Subcutaneous adipose tissue (tissue), 4 donors: Measurements from ENCODE around the gene MSI2. TPM values are rescaled to one million over a fixed set of nuclear protein-coding genes. Genes with fewer than 3 reads are reported as not detected.

Source experiments
- total RNA-seq, 4 donors: library from RNA; depleted of rRNA; stranded (reverse); fragments of >200 nt; gene quantifications; one replicate each; pipeline ENCODE4 v1.1.0, GENCODE V29; 2016
- TF ChIP-seq, protein P1 (sequence below): fragments of 450-650 bp; IDR thresholded peaks from one replicate; pipeline ENCODE4 v1.5.1; 2016; ENCODE audit warnings: low read depth, mild to moderate bottlenecking, control low read depth, antibody characterized with exemption, moderate library complexity

MSI2 gene
- total RNA-seq, 4 donors from 2014 or later: 9.5 to 12.9 (median 10.9) TPM

DNA sequence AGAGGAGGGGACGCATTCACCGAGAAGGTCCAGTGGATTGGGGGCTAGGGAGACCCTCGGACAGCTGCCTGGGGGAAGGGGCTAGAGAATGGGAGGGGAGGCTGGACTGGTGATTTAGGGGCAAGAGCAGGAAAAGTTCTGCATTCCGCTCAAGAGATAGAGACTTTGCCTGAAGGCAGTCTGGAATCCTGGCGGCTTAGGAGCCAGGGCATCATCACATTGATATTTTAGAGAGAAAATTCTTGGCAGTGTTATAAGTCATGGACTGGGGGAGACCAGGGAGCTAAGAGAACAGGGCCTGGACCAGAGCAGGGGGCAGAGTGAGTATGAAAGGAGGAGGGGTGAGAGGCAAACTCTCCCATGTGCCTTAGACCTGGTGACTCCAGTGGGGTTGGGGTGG is 35.8 kb downstream of the MSI2 start:
- TF ChIP-seq, protein P1, sequence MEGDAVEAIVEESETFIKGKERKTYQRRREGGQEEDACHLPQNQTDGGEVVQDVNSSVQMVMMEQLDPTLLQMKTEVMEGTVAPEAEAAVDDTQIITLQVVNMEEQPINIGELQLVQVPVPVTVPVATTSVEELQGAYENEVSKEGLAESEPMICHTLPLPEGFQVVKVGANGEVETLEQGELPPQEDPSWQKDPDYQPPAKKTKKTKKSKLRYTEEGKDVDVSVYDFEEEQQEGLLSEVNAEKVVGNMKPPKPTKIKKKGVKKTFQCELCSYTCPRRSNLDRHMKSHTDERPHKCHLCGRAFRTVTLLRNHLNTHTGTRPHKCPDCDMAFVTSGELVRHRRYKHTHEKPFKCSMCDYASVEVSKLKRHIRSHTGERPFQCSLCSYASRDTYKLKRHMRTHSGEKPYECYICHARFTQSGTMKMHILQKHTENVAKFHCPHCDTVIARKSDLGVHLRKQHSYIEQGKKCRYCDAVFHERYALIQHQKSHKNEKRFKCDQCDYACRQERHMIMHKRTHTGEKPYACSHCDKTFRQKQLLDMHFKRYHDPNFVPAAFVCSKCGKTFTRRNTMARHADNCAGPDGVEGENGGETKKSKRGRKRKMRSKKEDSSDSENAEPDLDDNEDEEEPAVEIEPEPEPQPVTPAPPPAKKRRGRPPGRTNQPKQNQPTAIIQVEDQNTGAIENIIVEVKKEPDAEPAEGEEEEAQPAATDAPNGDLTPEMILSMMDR: no peak

DNA sequence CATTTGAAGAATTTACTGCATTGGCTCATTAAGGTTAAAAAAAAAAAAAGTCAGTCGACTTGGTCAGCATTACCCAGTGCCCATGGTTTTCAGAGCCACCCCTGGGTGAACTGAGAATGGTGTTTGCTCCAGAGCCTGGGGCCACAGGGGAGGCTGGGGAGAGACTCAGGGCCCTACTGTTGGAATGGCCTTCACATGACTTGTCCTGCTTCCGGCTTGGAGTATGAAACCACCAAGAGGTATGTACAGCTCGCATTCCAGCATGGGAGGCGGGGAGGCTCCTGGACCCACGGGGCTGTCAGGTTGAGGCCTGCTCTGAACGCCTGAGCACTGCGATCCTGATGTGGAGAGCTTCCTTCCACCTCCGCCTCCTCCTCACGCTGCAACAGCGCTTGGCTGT is 36.8 kb downstream of the MSI2 start:
- TF ChIP-seq, protein P1: no peak

GRCh38 chr17:57294101-57294500 is 37.8 kb downstream of the MSI2 start:
- TF ChIP-seq, protein P1: no peak

- TF ChIP-seq, protein P1: no peak
Observed at GRCh38 chr17:57294629-57295501, 38.5 kb downstream of the MSI2 start.

DNA sequence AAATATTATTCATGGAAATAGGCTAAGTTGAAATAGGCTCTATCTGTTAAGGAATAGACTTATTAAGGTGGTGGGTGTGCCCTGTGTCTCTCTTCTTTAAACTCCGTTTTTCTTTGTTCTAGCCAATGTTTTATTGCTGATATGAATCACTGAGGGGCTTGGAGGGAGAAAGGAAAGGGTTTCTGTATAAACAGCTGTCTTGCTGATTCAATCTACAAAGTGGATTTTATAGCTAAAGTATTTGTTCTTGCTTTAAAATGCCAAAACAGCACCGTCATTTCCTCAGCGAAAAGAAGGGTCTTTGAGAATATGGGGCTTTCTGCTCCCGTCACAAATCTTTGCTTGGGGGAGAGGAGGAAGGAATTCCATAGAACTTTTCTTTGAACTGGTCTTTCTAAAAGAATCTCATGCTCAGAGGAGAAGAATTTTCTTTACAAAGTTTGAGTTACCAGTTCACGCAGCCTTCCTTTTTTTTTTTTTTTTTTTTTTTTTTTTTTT is 39.3 kb downstream of the MSI2 start:
- TF ChIP-seq, protein P1: no peak

- TF ChIP-seq, protein P1: no peak
Observed at GRCh38 chr17:57296231-57296630, 39.9 kb downstream of the MSI2 start.

DNA sequence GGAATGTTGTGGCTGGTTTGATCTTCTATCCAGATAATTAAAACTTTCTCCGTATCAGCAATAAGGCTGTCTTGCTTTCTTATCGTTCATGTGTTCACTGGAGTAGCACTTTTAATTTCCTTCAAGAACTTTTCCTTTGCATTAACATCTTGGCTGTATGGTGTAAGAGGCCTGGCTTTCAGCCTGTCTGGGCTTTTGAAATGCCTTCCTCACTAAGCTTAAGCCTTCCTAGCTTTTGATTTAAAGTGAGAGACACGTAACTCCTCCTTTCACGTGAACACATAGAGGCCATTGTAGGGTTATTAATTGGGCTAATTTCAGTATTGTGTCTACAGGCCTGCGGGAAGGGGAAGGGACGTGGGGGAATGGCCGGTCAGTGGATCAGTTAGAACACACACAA is 42.9 kb downstream of the MSI2 start:
- TF ChIP-seq, protein P1: no peak
